H1 (cell line): ENCODE measurements around the gene CERKL. TPM values are rescaled to one million over a fixed set of nuclear protein-coding genes. Genes with fewer than 3 reads are reported as not detected.

Experiments used
- ASH2L ChIP-seq: fragments of 200-600, 300-600 bp; sonication (generic); IDR thresholded peaks from one replicate; pipeline ENCODE4 v1.7.1; 2017; ENCODE audit warnings: low read length
- GABPA ChIP-seq: IDR thresholded peaks from 2 replicates; pipeline ENCODE4 v1.6.1; 2011; ENCODE audit warnings: mild to moderate bottlenecking, low read length, moderate library complexity, borderline replicate concordance; ENCODE audit not compliant: insufficient read depth
- HDAC6 ChIP-seq: IDR thresholded peaks from one replicate; pipeline ENCODE4 v1.7.1; 2012; ENCODE audit warnings: low read depth, mild to moderate bottlenecking, inconsistent platforms, low read length, moderate library complexity
- NRF1 ChIP-seq: IDR thresholded peaks from 2 replicates; pipeline ENCODE4 v1.6.1; 2011; ENCODE audit warnings: mild to moderate bottlenecking, low read depth, low read length, improper control_type of control experiment
- POU5F1 ChIP-seq: IDR thresholded peaks from 2 replicates; pipeline ENCODE4 v1.6.1; 2011; ENCODE audit warnings: low read depth, mild to moderate bottlenecking, low read length, moderate library complexity
- SUZ12 ChIP-seq: fragments of 200-600 bp; sonication (generic); IDR thresholded peaks from 2 replicates; pipeline ENCODE4 v1.6.1; 2012; ENCODE audit warnings: mild to moderate bottlenecking, inconsistent platforms, low read length, moderate library complexity, mixed read lengths
- polyA plus RNA-seq, 7 experiments: library from polyadenylated mRNA; depleted of rRNA in 3 of 7; stranded (reverse) in 5 of 7; unstranded in 2 of 7; fragments of >200 nt in 5 of 7; fragments of 200-250 nt in 2 of 7; gene quantifications; 1 replicate in 5 of 7; 2 replicates in 1 of 7; 4 replicates in 1 of 7; pipeline versions ENCODE4 v1.2.1 to v1.2.3, GENCODE V29; 2011 to 2013; ENCODE audit warnings: missing spikeins in 2 of 7, mixed read lengths in 2 of 7
- total RNA-seq: library from RNA; stranded (reverse); fragmentation: NEBNext Ultra II Directional; extraction: Animal tissue kit (Norgen Biotek cat#: 25700); gene quantifications from 2 replicates; pipeline ENCODE4 v1.2.1, GENCODE V29; 2021

CERKL gene
- total and polyA plus RNA-seq, 2 of the 8 experiments (the other 6 are each of a cell fraction or from before 2014, with no cell fraction given) = 0.05 TPM; not detected in 1

GRCh38 chr2:181596556-181596955, 60.3 kb downstream of the CERKL start (continued):
- TF ChIP-seq NRF1 = no peak
- TF ChIP-seq GABPA = no peak
- TF ChIP-seq SUZ12 = no peak
- TF ChIP-seq POU5F1 = no peak
- no peak for TF ChIP-seq ASH2L
- TF ChIP-seq HDAC6 = no peak
- TF ChIP-seq, all 59 proteins: peak for 0
